Measurements from ENCODE around the gene C2orf81. TPM values are rescaled to one million over a fixed set of nuclear protein-coding genes. Genes with fewer than 3 reads are reported as not detected.

C2orf81 gene
- total RNA-seq, 1 donor from 2014 or later, result 10.3 TPM

- no peak for TF ChIP-seq CTCF (IDR thresholded peaks at IDR 0.05)
- H3K27ac ChIP-seq, result no peak overlapping the region
- no peaks in the 10 kb centered on the region for H3K27me3 ChIP-seq
- intact Hi-C loops (cut with DNase I), result no loop called here
- H3K9me3 ChIP-seq, result no peaks in the 10 kb centered on the region
- peaks cover 12 to 13% of the 10 kb centered on the region in 2 donors for H3K36me3 ChIP-seq
- peaks cover 5 to 23% of the 10 kb centered on the region in 2 donors for H3K4me1 ChIP-seq
- no peak overlapping the region for H3K4me3 ChIP-seq
- DNase-seq (ENCODE audit: low spot score in 2 of 2), result no peak
These were observed 14.8 kb upstream of the C2orf81 start for GRCh38 chr2:74436111-74436805.

GRCh38 chr2:74430502-74430901 is 9.1 kb upstream of the C2orf81 start:
- intact Hi-C loops (cut with DNase I), result no loop called here
- DNase-seq (ENCODE audit: low spot score in 2 of 2), result no peak
- Histone ChIP-seq H3K9me3 (no peaks in the 10 kb centered on the region), H3K4me3 (no peak overlapping the region), H3K36me3 (peaks cover 45 to 50% of the 10 kb centered on the region in 2 donors), H3K27ac (no peak overlapping the region), H3K27me3 (no peaks in the 10 kb centered on the region), H3K4me1 (no peaks in the 10 kb centered on the region)
- no peak for TF ChIP-seq CTCF (IDR thresholded peaks at IDR 0.05)

GRCh38 chr2:74429487-74430451 is 8.3 kb upstream of the C2orf81 start:
- no peak overlapping the region for H3K27ac ChIP-seq
- H3K4me1 ChIP-seq, result no peaks in the 10 kb centered on the region
- intact Hi-C loops (cut with DNase I), result no loop called here
- peaks cover 45 to 50% of the 10 kb centered on the region in 2 donors for H3K36me3 ChIP-seq
- DNase-seq (ENCODE audit: low spot score in 2 of 2), result no peak
- H3K4me3 ChIP-seq, result no peak overlapping the region
- H3K27me3 ChIP-seq, result no peaks in the 10 kb centered on the region
- no peaks in the 10 kb centered on the region for H3K9me3 ChIP-seq
- no peak for TF ChIP-seq CTCF (IDR thresholded peaks at IDR 0.05)

GRCh38 chr2:74428675-74429074 is 7.3 kb upstream of the C2orf81 start:
- DNase-seq (ENCODE audit: low spot score in 2 of 2), result no peak
- intact Hi-C loops (cut with DNase I), result no loop called here
- Histone ChIP-seq H3K27me3 (no peaks in the 10 kb centered on the region), H3K36me3 (peaks cover 45 to 50% of the 10 kb centered on the region in 2 donors), H3K27ac (no peak overlapping the region), H3K4me3 (no peak overlapping the region), H3K9me3 (no peaks in the 10 kb centered on the region), H3K4me1 (no peaks in the 10 kb centered on the region)
- no peak for TF ChIP-seq CTCF (IDR thresholded peaks at IDR 0.05)

GRCh38 chr2:74427551-74427950 is 6.1 kb upstream of the C2orf81 start:
- intact Hi-C loops (cut with DNase I), result no loop called here
- TF ChIP-seq CTCF (IDR thresholded peaks at IDR 0.05), result no peak
- no peak for DNase-seq (ENCODE audit: low spot score in 2 of 2)
- no peak overlapping the region for H3K4me3 ChIP-seq
- H3K27me3 ChIP-seq, result no peaks in the 10 kb centered on the region
- H3K4me1 ChIP-seq, result no peaks in the 10 kb centered on the region
- no peak overlapping the region for H3K27ac ChIP-seq
- H3K36me3 ChIP-seq, result peaks cover 45 to 50% of the 10 kb centered on the region in 2 donors
- no peaks in the 10 kb centered on the region for H3K9me3 ChIP-seq

All from ascending aorta (tissue), 2 donors.